Stimulated activated naive CD4-positive, alpha-beta T cell (primary cell): ENCODE data around the gene CRTAC1.
"Not testable (repeated sequence)": the region's sequence is repeated elsewhere in the genome, so short reads cannot be mapped to it uniquely, and the experiment has no call there.

Source experiments
- DNase-seq, 6 experiments: peaks; one replicate each; lab custom pipeline; 2025; lab: John Stamatoyannopoulos, UW

Gene CRTAC1

DNA sequence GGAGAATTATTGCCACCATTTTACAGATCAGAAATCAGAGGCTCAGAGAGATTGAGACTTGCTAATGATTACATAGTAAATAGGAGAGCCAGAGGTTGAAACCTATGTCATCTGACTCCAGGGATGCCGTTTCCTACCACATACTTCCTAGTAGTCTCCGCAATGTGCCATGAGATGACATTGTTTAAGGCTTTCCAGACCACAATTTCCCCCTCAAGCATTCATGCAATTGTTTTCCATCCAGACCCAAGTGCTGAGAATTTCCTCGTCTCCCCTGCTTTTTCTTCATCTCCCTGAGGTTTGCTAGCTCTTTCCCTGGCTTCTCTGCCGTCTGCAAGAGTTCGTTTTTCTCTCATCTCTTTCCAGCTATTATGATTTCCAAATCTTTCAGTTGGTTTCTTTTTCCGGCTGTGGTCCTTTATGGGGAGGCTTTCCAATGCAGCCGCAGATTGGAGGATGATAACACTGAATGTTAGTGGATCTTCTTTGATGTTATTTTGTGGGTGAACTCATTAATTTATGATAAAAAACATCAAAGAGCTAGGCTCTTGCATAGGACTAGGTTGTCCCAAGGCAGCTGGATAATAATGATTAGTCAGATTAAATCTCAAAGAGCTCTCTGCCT lies 187.7 kb downstream of the CRTAC1 start:
- no peak for DNase-seq

GRCh38 chr10:97842114-97842513 lies 188.3 kb downstream of the CRTAC1 start:
- not testable (repeated sequence) for DNase-seq

GRCh38 chr10:97841166-97841565 lies 189.3 kb downstream of the CRTAC1 start:
- DNase-seq = not testable (repeated sequence)

GRCh38 chr10:97838091-97838490 lies 192.3 kb downstream of the CRTAC1 start:
- no peak for DNase-seq

GRCh38 chr10:97836446-97836845 lies 194.0 kb downstream of the CRTAC1 start:
- DNase-seq = no peak

DNA sequence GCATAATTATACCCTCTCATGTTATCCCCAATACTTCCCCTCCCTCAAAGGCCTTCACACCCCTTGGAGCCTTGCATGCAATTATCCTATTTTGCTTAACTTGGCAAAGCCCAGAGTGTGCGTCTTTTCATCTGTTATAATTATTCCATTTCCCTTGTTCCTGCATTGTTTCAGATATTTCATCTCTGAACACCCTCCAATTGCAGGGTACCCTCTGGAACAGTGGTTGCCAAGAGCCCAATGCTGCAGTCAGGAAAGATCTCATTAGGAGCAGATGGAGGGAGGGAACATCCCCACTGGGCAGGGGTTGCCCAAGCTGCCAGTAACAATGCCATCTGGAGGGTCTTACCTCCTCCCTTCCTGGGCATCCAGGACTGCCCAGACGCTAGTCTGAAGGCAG lies 199.2 kb downstream of the CRTAC1 start:
- no peak for DNase-seq

DNA sequence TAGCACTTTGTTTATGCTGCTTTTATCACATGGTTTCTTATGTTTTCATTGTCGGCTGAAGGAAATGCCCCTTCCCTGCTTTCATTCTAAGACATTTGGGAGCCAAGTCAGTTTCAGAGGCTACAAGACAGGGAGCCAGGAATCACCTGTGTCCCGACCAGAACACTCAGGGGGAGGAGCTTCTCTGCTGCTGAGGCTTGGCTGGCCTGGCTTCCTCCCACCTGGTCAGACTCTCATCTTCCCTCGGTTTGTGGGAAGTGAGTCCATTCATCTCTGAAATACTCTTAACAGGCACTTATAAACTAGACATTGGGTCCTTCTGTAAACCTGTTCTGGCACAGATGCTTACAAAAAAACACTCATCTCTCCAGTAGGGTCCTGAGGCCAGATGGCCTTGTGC lies 200.4 kb downstream of the CRTAC1 start:
- DNase-seq = no peak

DNA sequence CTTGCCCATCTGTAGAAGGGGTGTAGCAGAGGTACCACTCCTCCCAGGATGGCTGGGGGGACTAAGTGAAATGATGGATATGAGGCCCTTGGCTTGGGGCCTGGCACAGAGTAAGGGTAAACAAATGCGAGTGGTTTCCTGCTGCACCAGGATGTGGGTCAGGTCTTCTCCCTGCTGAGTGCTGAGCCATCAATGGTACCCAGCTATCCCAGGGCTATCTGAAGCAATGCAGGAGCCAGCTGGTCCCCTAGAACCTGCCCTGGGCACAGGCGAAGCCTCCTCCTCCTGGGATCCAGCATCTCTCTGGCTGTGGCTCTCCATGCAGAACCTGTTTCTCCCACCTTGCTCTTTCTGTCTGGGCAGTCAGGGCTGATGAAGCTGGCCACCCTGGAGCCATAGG lies 201.7 kb downstream of the CRTAC1 start:
- peak in 1 of 6 experiments; percentile 13 for DNase-seq

- no peak for DNase-seq
These were observed 202.6 kb downstream of the CRTAC1 start for GRCh38 chr10:97827702-97828291.

GRCh38 chr10:97826892-97827291 lies 203.5 kb downstream of the CRTAC1 start:
- DNase-seq = no peak

- no peak for DNase-seq
These were observed 205.2 kb downstream of the CRTAC1 start for GRCh38 chr10:97825020-97825760.

- no peak for DNase-seq
These were observed 206.7 kb downstream of the CRTAC1 start for GRCh38 chr10:97823734-97824133.

GRCh38 chr10:97822261-97822687 lies 208.1 kb downstream of the CRTAC1 start:
- no peak for DNase-seq

- DNase-seq = no peak
These were observed 208.9 kb downstream of the CRTAC1 start for GRCh38 chr10:97821308-97822038.

DNA sequence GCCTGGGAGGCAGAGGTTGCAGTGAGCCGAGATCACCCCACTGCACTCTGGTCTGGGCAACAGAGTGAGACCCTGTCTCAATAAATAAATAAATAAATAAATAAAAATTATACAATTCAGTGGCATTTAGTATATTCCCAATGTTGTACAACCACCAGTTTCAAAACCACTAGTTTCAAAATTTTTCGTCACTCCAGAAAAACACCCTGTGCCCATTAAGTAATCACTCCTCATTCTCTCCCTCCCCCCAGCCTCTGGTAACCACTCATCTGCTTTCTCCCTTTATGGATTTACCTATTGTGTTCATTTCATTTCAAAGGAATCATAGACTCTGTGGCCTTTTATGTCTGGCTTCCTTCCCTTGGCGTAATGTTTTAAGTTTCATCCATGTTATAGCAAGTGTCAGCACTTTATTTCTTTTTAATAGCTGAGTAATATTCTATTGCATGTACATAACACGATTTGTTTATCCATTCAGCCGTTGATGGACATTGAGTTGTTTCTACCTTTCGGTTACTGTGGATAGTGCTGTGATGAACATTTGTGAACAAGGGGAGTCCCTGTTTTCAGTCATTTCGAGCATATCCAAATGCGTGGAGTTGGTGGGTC lies 210.2 kb downstream of the CRTAC1 start:
- DNase-seq = no peak

DNA sequence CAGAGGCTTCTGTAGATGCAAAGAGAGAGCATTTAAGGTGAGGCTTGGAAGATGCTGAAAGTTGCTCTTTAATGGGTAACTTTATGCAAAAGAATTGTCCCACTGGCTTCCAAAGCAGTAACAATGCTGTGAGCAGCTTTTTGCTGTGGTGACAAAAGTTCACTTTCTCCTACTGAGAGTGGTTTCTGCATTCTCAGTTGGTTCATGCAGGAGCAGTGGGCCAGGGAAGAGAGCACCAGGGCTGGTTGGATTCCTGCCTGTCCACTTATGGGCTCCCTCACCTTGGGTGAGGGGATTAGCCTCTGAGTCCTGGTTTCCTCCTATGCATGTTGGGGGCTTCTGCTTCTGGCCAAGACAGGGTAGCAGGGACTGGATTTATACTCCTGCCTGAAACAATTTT lies 211.8 kb downstream of the CRTAC1 start:
- no peak for DNase-seq

- no peak for DNase-seq
These were observed 213.8 kb downstream of the CRTAC1 start for GRCh38 chr10:97816609-97817008.
